NCI-H82 treated with DMSO at 0.1 percent for 48 hours (cell line): ENCODE data around the gene OTOF.

Experiments used
- DNase-seq: peaks from one replicate; lab custom pipeline; 2025; ENCODE audit not compliant: unreplicated experiment; lab: John Stamatoyannopoulos, UW

Gene OTOF

GRCh38 chr2:26466662-26467310, 11.1 kb downstream of the OTOF start:
- no peak for DNase-seq

- no peak for DNase-seq
Observed at GRCh38 chr2:26465981-26466471, 11.9 kb downstream of the OTOF start.

- no peak for DNase-seq
Observed at GRCh38 chr2:26465266-26465925, 12.5 kb downstream of the OTOF start.

GRCh38 chr2:26464390-26465265, 13.3 kb downstream of the OTOF start:
- DNase-seq = no peak

GRCh38 chr2:26463244-26464192, 14.4 kb downstream of the OTOF start:
- DNase-seq = no peak

- DNase-seq = no peak
Observed at GRCh38 chr2:26462511-26463243, 15.2 kb downstream of the OTOF start.

GRCh38 chr2:26462100-26462499, 15.8 kb downstream of the OTOF start:
- DNase-seq = no peak

GRCh38 chr2:26461601-26462023, 16.3 kb downstream of the OTOF start:
- no peak for DNase-seq

- no peak for DNase-seq
Observed at GRCh38 chr2:26460613-26461031, 17.3 kb downstream of the OTOF start.

- no peak for DNase-seq
Observed at GRCh38 chr2:26459991-26460612, 17.8 kb downstream of the OTOF start.

- DNase-seq = no peak
Observed at GRCh38 chr2:26458365-26459042, 19.4 kb downstream of the OTOF start.

- no peak for DNase-seq
Observed at GRCh38 chr2:26457695-26458364, 20.1 kb downstream of the OTOF start.

GRCh38 chr2:26457251-26457666, 20.7 kb downstream of the OTOF start:
- no peak for DNase-seq

GRCh38 chr2:26456440-26457250, 21.3 kb downstream of the OTOF start:
- no peak for DNase-seq

- DNase-seq = no peak
Observed at GRCh38 chr2:26455670-26456439, 22.1 kb downstream of the OTOF start.

GRCh38 chr2:26455037-26455669, 22.8 kb downstream of the OTOF start:
- no peak for DNase-seq
